NCI-H146 treated with DMSO at 0.1 percent for 48 hours (cell line): Measurements from ENCODE around the gene DDX49.

Source experiments
- DNase-seq: peaks from one replicate; lab custom pipeline; 2025; ENCODE audit not compliant: unreplicated experiment; lab: John Stamatoyannopoulos, UW

Gene DDX49

GRCh38 chr19:18919086-18919899, at the start of gene DDX49, which contains the start of gene COPE:
TSS of gene DDX49 (plus strand) at chr19:18919715. CDS start at chr19:18919742, 27 bp downstream.
TSS of gene COPE (minus strand) at chr19:18919387. CDS start at chr19:18919348, 39 bp downstream.
- peak; percentile 100 for DNase-seq

GRCh38 chr19:18869781-18870530, 49.6 kb upstream of the DDX49 start:
- DNase-seq = no peak

DNA sequence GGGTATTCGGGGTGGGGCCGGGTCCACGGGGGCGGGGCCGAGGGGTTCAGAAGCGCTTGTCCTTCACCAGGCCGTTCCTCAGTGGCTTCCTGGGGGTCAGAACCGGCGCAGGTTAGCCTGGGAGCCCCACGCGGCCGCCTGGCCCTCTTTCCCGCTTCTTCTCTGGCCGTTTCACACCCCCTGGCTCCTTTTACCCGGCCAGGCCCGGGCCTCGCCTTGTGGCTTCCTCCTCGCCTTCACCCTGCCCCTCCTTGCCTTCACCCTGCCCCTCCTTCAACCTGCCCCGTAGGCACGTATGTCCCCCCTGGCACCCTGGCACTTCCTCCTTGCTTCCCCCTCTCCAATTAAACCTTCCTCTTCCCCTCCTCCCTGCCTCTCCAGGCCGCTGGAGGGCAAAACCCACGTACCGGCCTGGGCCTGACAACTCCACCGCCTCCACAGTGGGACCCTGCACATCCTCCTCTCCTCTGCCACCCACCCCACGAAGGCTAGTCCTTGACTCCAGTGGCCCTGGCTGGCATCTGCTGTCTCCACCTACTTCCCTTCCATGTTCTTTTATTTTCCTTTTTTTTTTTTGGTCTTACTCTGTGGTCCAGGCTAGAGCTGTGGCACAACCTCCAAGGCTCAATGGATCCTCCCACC, 48.9 kb upstream of the DDX49 start:
- no peak for DNase-seq

DNA sequence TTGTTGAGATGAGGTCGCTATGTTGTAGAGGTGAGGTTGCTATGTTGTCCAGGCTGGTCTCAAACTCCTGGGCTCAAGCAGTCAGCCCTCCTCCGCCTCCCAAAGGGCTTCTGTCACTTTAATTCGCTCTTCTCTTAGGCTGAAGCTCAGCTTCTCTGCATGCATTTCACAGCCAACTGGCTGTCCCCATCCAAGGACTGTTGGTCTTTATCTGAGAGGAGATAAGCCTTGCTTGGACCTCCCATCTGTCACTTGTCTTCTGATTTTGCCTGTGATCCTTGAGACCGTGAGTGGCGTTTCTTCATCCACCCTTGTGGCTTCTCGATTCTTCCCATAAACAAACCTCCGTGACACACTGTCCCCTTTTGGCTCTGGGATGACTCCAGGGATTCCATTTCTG, 48.0 kb upstream of the DDX49 start:
- DNase-seq = no peak

GRCh38 chr19:18875726-18876125, 43.8 kb upstream of the DDX49 start:
- DNase-seq = no peak

DNA sequence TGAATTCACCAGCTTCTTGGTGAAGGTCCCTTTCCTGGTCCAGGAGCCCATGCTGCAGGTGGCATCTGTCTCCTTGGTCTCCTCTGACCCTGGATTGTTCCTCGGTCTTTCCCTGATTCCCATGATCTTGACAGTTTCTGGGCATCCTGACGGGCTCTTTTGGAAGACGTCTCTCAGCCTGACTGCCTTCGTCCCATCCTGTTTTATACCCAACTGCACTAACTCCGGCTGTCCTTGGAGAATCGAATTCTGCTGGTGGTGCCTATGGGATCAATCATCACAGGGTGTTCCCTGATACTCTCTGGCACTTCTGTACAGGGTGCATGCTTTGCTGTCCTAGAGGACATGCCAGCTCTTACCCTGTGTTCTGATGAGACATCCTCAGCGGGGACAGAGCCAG, 42.6 kb upstream of the DDX49 start:
- DNase-seq = no peak

DNA sequence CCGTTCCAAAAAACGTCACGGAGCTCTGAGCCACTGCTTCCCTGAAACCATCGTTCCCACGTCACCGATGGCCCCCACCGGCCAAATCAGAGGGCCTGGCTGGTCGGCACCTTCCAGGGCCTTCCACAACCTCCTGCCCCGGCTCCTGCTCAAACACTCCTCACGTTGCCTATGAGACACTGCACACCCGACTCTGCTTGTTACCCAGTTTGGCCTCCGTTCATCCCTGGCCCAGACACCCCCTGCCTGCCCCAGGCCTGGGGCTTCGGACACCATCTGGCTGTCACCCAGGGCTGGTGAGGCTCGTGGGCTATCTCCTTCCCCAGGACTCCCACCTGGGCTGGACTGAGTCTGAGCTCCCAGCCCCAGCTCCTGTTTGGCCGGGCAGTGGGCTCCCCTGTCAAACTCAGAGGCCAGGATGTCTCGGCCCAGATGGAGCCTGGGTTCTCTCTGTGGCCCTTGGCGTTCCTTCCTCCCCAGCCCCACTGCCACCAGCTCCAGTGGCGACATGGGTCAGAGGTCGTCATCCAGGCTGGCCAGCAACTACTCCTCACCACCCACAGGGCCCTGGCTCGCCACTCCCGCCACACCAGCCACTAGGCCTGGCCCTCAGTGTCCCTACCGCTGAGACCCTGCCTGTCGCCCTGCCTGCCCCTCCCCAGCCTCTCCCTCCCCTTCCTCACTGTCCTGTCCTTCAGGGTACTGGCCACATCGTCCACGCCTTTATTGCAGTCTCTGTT, 41.3 kb upstream of the DDX49 start:
- no peak for DNase-seq

- DNase-seq = no peak
Measured at GRCh38 chr19:18878858-18879578, 40.5 kb upstream of the DDX49 start.

DNA sequence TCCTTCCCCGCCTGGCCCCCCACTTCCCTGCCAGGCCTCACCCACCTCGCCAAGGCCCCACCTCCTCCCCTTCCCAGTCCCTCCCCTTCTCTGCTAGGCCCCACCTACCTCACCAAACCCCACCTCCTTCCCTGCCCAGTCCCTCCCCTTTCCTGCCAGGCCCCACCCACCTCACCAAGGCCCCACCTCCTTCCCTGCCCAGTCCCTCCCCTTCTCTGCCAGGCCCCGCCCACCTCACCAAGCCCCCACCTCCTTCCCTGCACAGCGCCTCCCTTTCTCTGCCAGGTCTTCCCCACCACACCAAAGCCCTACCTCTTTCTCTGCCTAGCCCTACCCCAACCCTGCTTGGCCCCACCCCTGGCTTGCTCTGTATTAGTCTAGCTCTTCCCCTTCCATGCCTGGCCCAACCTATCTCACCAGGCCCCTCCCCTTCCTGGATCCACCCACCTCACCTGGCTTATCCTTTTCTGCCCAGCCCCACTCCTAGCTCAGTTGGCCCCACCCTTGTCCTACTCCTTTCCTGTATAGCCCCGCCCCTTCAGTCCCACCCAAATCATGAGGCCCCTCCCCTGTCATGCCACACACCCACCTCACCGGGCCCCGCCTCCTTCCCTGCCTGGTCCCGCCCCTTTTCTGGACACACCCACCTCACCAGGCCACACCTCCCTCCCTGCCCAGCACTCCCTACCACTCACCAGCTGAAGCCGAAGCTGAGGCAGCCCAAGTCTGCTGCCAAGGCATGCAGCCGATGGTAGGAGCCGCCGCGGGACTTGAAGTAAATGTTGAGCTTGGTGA, 39.7 kb upstream of the DDX49 start:
- DNase-seq = no peak

DNA sequence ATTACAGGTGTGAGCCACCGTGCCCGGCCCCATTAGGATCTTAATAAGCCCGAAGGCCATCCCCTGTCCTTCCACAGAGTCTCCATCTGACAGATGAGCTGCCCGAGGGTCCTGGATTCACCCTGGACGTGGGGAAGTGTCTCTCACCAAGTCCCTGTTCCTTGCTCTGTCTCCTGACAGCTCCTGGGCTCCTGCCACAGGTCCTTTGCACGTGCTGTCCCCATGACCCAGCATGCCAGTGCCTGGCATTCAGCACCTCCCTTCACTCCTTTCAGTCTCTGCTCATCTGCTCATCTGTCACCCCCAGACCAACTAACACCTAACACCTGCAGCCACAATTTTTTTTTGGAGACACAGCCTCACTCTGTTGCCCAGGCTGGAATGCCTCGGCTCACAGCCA, 38.0 kb upstream of the DDX49 start:
- DNase-seq = no peak

GRCh38 chr19:18883526-18884304, 35.8 kb upstream of the DDX49 start:
- DNase-seq = no peak

DNA sequence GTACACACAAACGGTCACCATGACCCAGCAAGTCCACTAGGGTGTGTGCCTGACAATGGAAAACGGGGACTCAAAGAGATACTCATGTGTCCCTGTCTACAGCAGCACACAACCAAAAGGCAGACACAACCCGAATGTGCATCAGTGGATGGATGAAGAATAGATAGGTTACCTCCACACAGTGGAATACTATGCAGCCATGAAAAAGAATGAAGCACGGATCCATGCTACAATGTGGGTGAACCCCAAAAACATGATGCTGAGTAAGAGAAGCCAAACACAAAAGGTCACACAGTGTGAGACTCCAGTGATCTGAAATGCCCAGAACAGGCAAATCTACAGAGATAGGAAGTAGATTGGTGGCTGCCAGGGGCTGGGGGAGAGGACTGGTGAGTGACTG, 32.5 kb upstream of the DDX49 start:
- DNase-seq = no peak

DNA sequence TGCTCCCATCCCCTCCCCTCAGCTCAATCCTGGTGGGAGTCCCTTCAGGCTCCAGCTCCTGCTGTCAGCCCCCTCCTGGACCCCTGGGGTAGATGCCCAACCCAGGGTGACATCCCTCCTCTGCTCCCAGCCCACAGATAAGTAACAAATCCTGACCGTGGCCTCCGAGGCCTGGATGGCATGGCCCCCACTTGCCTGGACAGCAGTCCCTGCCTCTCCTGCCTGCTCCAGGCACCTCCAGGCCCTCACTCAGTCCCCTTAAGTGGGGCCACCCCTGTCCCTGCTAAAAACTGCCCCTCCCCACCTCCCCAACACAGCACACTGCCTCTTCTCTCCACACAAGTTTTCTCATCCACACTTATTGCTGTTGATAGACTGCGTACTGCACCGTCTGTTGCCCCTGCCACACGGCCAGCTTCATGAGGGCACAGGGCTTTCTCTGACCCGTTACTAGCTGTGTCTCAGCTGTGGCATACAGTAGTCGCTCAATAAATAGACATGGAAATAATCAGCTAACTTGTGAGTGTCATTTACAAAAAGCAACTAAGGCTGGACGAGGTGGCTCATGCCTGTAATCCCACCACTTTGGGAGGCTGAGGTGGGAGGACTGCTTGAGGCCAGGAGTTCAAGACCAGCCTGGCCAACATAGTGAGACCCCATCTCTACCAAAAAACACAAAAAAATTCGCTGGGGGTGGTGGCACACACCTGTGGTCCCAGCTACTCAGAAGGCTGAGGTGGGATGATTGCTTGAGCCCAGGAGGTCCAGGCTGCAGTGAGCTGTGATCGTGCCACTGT, 29.4 kb upstream of the DDX49 start:
- no peak for DNase-seq

- DNase-seq = no peak
Measured at GRCh38 chr19:18893587-18894253, 25.8 kb upstream of the DDX49 start.

DNA sequence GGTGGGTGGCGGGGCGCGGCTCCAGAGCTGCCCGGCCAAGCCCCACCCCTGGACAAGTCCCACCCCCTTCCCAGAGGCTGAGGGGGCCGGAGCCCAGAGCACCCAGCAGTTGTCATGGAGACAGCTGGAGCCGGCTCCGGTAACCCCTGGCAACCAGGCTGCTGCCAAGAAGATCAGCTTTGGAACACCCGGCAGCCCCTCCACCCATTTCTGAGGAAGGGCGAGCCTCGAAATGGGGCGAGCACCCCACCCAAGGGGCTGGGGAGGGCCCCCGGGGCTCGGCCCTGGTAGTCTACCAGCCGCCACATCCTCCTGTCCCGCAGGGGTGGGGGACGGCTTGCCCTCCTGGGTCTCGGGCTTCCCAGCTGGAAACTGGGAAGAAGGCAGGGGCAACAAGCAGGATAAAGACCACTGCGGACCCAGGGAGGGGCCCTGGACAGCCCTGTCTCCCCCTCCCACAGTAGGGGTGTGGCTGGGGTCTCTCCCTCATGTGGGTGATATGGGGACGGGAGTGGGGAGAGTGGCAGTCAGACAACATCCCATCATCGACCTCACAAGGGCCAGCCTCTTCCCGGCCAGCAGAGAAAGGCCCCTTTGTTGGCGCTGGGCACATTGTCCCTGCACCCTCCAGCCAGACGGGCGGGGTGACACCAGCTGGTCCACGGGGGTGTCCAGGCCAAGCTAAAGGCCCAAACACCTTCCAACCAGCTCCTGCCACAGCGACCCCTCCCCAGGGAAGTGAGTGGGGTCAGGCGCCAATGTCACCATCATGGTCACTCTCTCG, 25.1 kb upstream of the DDX49 start:
- DNase-seq = peak; percentile 59

GRCh38 chr19:18895038-18895823, 24.3 kb upstream of the DDX49 start:
- peak; percentile 68 for DNase-seq
